DMS53 treated with DMSO at 0.1 percent for 48 hours (cell line): Measurements from ENCODE around the gene GPR18.

ENCODE experiments used
- DNase-seq: peaks from one replicate; lab custom pipeline; 2025; ENCODE audit not compliant: unreplicated experiment; lab: John Stamatoyannopoulos, UW

Gene GPR18

GRCh38 chr13:99293178-99293577, 35.0 kb upstream of the GPR18 start:
- DNase-seq = no peak

GRCh38 chr13:99290894-99291293, 32.7 kb upstream of the GPR18 start:
- DNase-seq = no peak

GRCh38 chr13:99289674-99290337, 31.6 kb upstream of the GPR18 start:
- no peak for DNase-seq

GRCh38 chr13:99289271-99289670, 31.1 kb upstream of the GPR18 start:
- DNase-seq = no peak

- DNase-seq = no peak
Measured at GRCh38 chr13:99288089-99288488, 29.9 kb upstream of the GPR18 start.

- DNase-seq = no peak
Measured at GRCh38 chr13:99287551-99287950, 29.4 kb upstream of the GPR18 start.

- DNase-seq = no peak
Measured at GRCh38 chr13:99285432-99286182, 27.4 kb upstream of the GPR18 start.

- DNase-seq = no peak
Measured at GRCh38 chr13:99282264-99283231, 24.4 kb upstream of the GPR18 start.

- no peak for DNase-seq
Measured at GRCh38 chr13:99281811-99282263, 23.7 kb upstream of the GPR18 start.

GRCh38 chr13:99280166-99280565, 22.0 kb upstream of the GPR18 start:
- no peak for DNase-seq

GRCh38 chr13:99279637-99280036, 21.5 kb upstream of the GPR18 start:
- DNase-seq = no peak

- no peak for DNase-seq
Measured at GRCh38 chr13:99278843-99279242, 20.7 kb upstream of the GPR18 start.

GRCh38 chr13:99278200-99278599, 20.0 kb upstream of the GPR18 start:
- no peak for DNase-seq

- no peak for DNase-seq
Measured at GRCh38 chr13:99277629-99278028, 19.4 kb upstream of the GPR18 start.

- DNase-seq = no peak
Measured at GRCh38 chr13:99276706-99277105, 18.5 kb upstream of the GPR18 start.

GRCh38 chr13:99275093-99275469, 16.9 kb upstream of the GPR18 start:
- no peak for DNase-seq

- no peak for DNase-seq
Measured at GRCh38 chr13:99273128-99273527, 14.9 kb upstream of the GPR18 start.

- DNase-seq = no peak
Measured at GRCh38 chr13:99272481-99272880, 14.3 kb upstream of the GPR18 start.

- DNase-seq = no peak
Measured at GRCh38 chr13:99271249-99271648, 13.1 kb upstream of the GPR18 start.

GRCh38 chr13:99270518-99270917, 12.3 kb upstream of the GPR18 start:
- no peak for DNase-seq

- DNase-seq = no peak
Measured at GRCh38 chr13:99269627-99270241, 11.6 kb upstream of the GPR18 start.
